ENCODE data around the gene CPNE2.

The CPNE2 gene

DNA sequence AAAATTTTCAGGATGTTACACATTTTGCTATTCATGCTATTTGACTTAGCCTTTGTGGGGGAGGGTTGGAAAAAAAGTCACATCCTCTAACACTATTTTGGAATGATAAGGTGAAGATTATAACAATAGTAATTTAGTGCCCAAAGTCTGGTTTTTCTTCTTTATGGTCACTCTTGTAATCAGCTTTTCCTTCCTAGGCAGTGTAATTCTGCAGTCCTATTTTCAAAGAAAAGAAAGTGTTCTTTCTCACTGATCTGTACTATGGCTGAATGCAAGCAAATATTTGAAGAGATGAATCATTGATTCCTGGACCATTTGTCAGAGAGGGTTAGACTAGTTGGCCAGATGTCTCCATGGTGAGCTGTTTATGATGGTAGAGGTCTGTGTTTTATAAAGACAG, 102.1 kb downstream of the CPNE2 start:
- no peak for DNase-seq (ENCODE audit: low read depth)

DNA sequence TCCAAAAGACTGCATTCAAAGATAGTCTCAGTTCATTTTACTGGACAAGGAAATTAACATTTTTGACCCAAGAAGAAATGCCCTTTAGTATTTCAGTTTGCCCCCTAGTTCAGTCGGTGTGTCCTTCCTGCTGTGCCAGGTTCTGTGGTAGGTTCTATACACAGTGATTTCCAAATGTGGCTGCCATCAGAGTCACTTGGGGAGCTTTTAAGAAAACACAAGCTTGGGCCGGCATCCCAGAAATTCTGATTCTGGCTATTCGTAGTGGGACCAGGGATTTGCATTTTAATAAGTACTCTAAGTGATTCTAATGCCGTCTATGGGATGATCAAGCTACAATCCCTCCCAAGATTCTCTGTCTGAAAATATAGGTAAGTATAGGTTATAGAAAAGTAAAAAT, 103.9 kb downstream of the CPNE2 start:
- DNase-seq (ENCODE audit: low read depth), result no peak

- no peak for DNase-seq (ENCODE audit: low read depth)
These were observed 104.4 kb downstream of the CPNE2 start for GRCh38 chr16:57196753-57197152.

Data from activated T-cell treated with anti-CD3 and anti-CD28 coated beads for 1 hour (primary cell).